HCT116 (cell line): ENCODE measurements around the gene TEX29. TPM values are rescaled to one million over a fixed set of nuclear protein-coding genes. Genes with fewer than 3 reads are reported as not detected.

Experiments used
- ATAC-seq: fragments of 200-7000 bp; cut with Tn5 transposase; 2 replicates; pipeline ENCODE4 v1.9.1; 2020; ENCODE audit warnings: mild to moderate bottlenecking, moderate library complexity
- BruUV-seq: library from RNA; stranded (reverse); fragments of 400-500 nt; replicated peaks from 2 replicates; lab custom pipeline; 2021; lab: Mats Ljungman, UMichigan
- CTCF ChIA-PET: fragments of 300-600 bp; sonication (Branson Sonifier 250); formaldehyde crosslinking; loops from one replicate; lab custom pipeline; 2021; ENCODE audit warnings: antibody characterized with exemption; lab: Charles Lee
- POLR2A ChIA-PET: fragments of 300-600, 350-600 bp; sonication (Branson Sonifier 250); formaldehyde crosslinking; loops from one replicate; lab custom pipeline; 2021; ENCODE audit warnings: antibody characterized with exemption; lab: Charles Lee
- RAD21 ChIA-PET, 2 experiments: fragments of 300-600 bp; sonication (Branson Sonifier 250); formaldehyde crosslinking; loops; one replicate each; lab custom pipeline; 2023; ENCODE audit warnings: low total read pairs in 2 of 2; ENCODE audit not compliant: uncharacterized antibody in 2 of 2, unreplicated experiment in 2 of 2, low non-redundant PET in 1 of 2; lab: Charles Lee
- DNase-seq: peaks from one replicate; pipeline ENCODE4 v3.0.0-alpha.2; 2010; ENCODE audit warnings: low read depth, low spot score
- H2AFZ ChIP-seq: fragments of 200-600 bp; shearing (Covaris generic), sonication (generic); 2 replicates; pipeline ENCODE4 v1.6.1; 2017; ENCODE audit warnings: low read depth, mixed run types, mixed read lengths, antibody characterized with exemption, low read length; ENCODE audit not compliant: poor library complexity, severe bottlenecking
- H3K27ac ChIP-seq: 2 replicates; pipeline ENCODE4 v1.5.1; 2012; ENCODE audit warnings: low read depth, low read length
- H3K27me3 ChIP-seq: fragments of 200-600 bp; sonication (generic); 2 replicates; pipeline ENCODE4 v1.6.1; 2016; ENCODE audit warnings: mixed run types, low read length, mixed read lengths; ENCODE audit not compliant: insufficient read depth
- H3K36me3 ChIP-seq, 2 experiments: fragments of 200-500 bp in 1 of 2; fragments of 200-600 bp in 1 of 2; sonication (Bioruptor generic) in 1 of 2; sonication (generic) in 1 of 2; 2 replicates each; pipeline versions ENCODE4 v1.5.1 to v1.6.1; 2014 to 2016; ENCODE audit warnings: low read length in 2 of 2, inconsistent platforms in 1 of 2, mixed read lengths in 1 of 2, mixed run types in 1 of 2; ENCODE audit not compliant: insufficient read depth in 2 of 2, control insufficient read depth in 1 of 2
- H3K4me1 ChIP-seq, 2 experiments: fragments of 200-600 bp in 1 of 2; sonication (generic) in 1 of 2; 2 replicates each; pipeline versions ENCODE4 v1.5.1 to v1.6.1; 2012 to 2017; ENCODE audit warnings: low read length in 2 of 2, inconsistent platforms in 1 of 2, mild to moderate bottlenecking in 1 of 2, mixed read lengths in 1 of 2, mixed run types in 1 of 2, moderate library complexity in 1 of 2; ENCODE audit not compliant: insufficient read depth in 2 of 2, control insufficient read depth in 1 of 2
- H3K4me2 ChIP-seq: fragments of 200-600 bp; sonication (generic); 2 replicates; pipeline ENCODE4 v1.6.1; 2017; ENCODE audit warnings: mixed run types, low read length, mixed read lengths
- H3K4me3 ChIP-seq, 2 experiments: fragments of 200-600 bp in 1 of 2; sonication (generic) in 1 of 2; replicated peaks in 1 of 2; 2 replicates each; pipeline ENCODE4 v1.5.1; 2011 to 2016; ENCODE audit warnings: low read length in 2 of 2, control low read depth in 1 of 2, low read depth in 1 of 2, mild to moderate bottlenecking in 1 of 2, mixed read lengths in 1 of 2, mixed run types in 1 of 2
- H3K79me2 ChIP-seq: fragments of 200-600 bp; sonication (generic); 2 replicates; pipeline ENCODE4 v1.6.1; 2017; ENCODE audit warnings: mild to moderate bottlenecking, mixed run types, low read length, moderate library complexity, mixed read lengths; ENCODE audit not compliant: insufficient read depth
- H3K9ac ChIP-seq: fragments of 200-600 bp; sonication (generic); 2 replicates; pipeline ENCODE4 v1.6.1; 2016; ENCODE audit warnings: low read length, mixed read lengths
- H3K9me2 ChIP-seq: fragments of 200-600 bp; sonication (generic), shearing (Covaris generic); 2 replicates; pipeline ENCODE4 v1.6.1; 2017; ENCODE audit warnings: mixed run types, mild to moderate bottlenecking, moderate library complexity; ENCODE audit not compliant: insufficient read depth
- H3K9me3 ChIP-seq, 2 experiments: fragments of 200-500 bp in 1 of 2; fragments of 200-600 bp in 1 of 2; sonication (Bioruptor generic) in 1 of 2; sonication (generic) in 1 of 2; 2 replicates each; pipeline ENCODE4 v1.6.1; 2014 to 2017; ENCODE audit warnings: low read length in 2 of 2, mixed read lengths in 2 of 2, inconsistent platforms in 1 of 2, low read depth in 1 of 2, mild to moderate bottlenecking in 1 of 2, mixed run types in 1 of 2, moderate library complexity in 1 of 2; ENCODE audit not compliant: control insufficient read depth in 1 of 2, insufficient read depth in 1 of 2
- H4K20me1 ChIP-seq: fragments of 200-600 bp; sonication (generic), shearing (Covaris generic); 2 replicates; pipeline ENCODE4 v1.6.1; 2017; ENCODE audit warnings: mixed run types, mild to moderate bottlenecking, moderate library complexity; ENCODE audit not compliant: insufficient read depth
- CEBPB ChIP-seq: IDR thresholded peaks from 2 replicates; pipeline ENCODE4 v1.6.1; 2012; ENCODE audit warnings: low read depth
- CTCF ChIP-seq, 3 experiments: fragments of 200-600 bp in 1 of 3; sonication (generic) in 1 of 3; IDR thresholded peaks in 2 of 3; conservative IDR thresholded peaks in 1 of 3; 2 replicates each; pipeline ENCODE4 v1.5.1; 2012 to 2017; ENCODE audit warnings: low read depth in 2 of 3, low read length in 2 of 3, antibody characterized with exemption in 1 of 3, borderline replicate concordance in 1 of 3, control low read depth in 1 of 3, mild to moderate bottlenecking in 1 of 3, mixed read lengths in 1 of 3, mixed run types in 1 of 3, moderate library complexity in 1 of 3; ENCODE audit not compliant: insufficient read depth in 1 of 3
- ELF1 ChIP-seq: IDR thresholded peaks from 2 replicates; pipeline ENCODE4 v1.6.1; 2012; ENCODE audit warnings: low read depth, borderline replicate concordance
- FOSL1 ChIP-seq: IDR thresholded peaks from 2 replicates; pipeline ENCODE4 v1.6.1; 2012; ENCODE audit warnings: low read depth
- REST ChIP-seq: IDR thresholded peaks from 2 replicates; pipeline ENCODE4 v1.6.1; 2012; ENCODE audit warnings: low read depth
- SP1 ChIP-seq: IDR thresholded peaks from 2 replicates; pipeline ENCODE4 v1.6.1; 2012; ENCODE audit warnings: low read depth
- SRF ChIP-seq: IDR thresholded peaks from 2 replicates; pipeline ENCODE4 v1.6.1; 2012; ENCODE audit warnings: low read depth
- TCF7L2 ChIP-seq: IDR thresholded peaks from 2 replicates; pipeline ENCODE4 v1.7.0; 2011; ENCODE audit warnings: borderline replicate concordance, inconsistent platforms; ENCODE audit not compliant: insufficient read depth, insufficient read length; ENCODE audit errors: extremely low read depth
- ZFX ChIP-seq: fragments of 450-650 bp; IDR thresholded peaks from 2 replicates; pipeline ENCODE4 v1.6.1; 2017
- ZNF274 ChIP-seq: fragments of 200-500 bp; sonication (Bioruptor generic); IDR thresholded peaks from 2 replicates; pipeline ENCODE4 v1.6.1; 2014; ENCODE audit warnings: mild to moderate bottlenecking, low read depth, low read length, inconsistent platforms
- intact Hi-C: fragments of 100-400 bp; cut with micrococcal nuclease; formaldehyde crosslinking; loops from 2 replicates; pipeline ENCODE4 v1.10.0; 2022
- total RNA-seq: library from RNA; stranded (reverse); gene quantifications from one replicate; pipeline ENCODE4 v1.2.1, GENCODE V29; 2021; ENCODE audit not compliant: unreplicated experiment
- TF ChIP-seq, protein P1 (sequence below): IDR thresholded peaks from 2 replicates; pipeline ENCODE4 v1.6.1; 2011; ENCODE audit warnings: mild to moderate bottlenecking, low read length, moderate library complexity; ENCODE audit not compliant: insufficient replicate concordance; ENCODE audit errors: extremely low read depth

The TEX29 gene
- total RNA-seq, 1 experiment from 2014 or later, result not detected

- TF ChIP-seq ZNF274 (no peak), FOSL1 (no peak), SP1 (no peak), ELF1 (no peak), ZFX (no peak), REST (no peak), SRF (no peak)
- TF ChIP-seq, all 23 proteins: peak for 0
Measured at GRCh38 chr13:111368091-111368490, 47.6 kb downstream of the TEX29 start (continued).

- CTCF ChIA-PET, result no interaction called here
- no peak for ATAC-seq
Measured at GRCh38 chr13:111370147-111370546, 49.7 kb downstream of the TEX29 start.

More at GRCh38 chr13:111370147-111370546, 49.7 kb downstream of the TEX29 start:
- H3K27ac ChIP-seq, result no peak overlapping the region
- H3K4me3 ChIP-seq, result no peak overlapping the region
- no peak overlapping the region for H3K9ac ChIP-seq
- no peak overlapping the region for H3K4me2 ChIP-seq
- TF ChIP-seq CEBPB (no peak), FOSL1 (no peak), CTCF (IDR thresholded peaks at IDR 0.05 in 2 of 3, conservative IDR thresholded peaks at IDR 0.05 in 1 of 3; ENCODE audit: borderline replicate concordance in 1 of 3, insufficient read depth in 1 of 3, low read depth in 2 of 3, low read length in 2 of 3) (no peak), REST (no peak), TCF7L2 (no peak)
- TF ChIP-seq, protein P1, sequence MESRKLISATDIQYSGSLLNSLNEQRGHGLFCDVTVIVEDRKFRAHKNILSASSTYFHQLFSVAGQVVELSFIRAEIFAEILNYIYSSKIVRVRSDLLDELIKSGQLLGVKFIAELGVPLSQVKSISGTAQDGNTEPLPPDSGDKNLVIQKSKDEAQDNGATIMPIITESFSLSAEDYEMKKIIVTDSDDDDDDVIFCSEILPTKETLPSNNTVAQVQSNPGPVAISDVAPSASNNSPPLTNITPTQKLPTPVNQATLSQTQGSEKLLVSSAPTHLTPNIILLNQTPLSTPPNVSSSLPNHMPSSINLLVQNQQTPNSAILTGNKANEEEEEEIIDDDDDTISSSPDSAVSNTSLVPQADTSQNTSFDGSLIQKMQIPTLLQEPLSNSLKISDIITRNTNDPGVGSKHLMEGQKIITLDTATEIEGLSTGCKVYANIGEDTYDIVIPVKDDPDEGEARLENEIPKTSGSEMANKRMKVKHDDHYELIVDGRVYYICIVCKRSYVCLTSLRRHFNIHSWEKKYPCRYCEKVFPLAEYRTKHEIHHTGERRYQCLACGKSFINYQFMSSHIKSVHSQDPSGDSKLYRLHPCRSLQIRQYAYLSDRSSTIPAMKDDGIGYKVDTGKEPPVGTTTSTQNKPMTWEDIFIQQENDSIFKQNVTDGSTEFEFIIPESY, result no peak
- no peak overlapping the region for H2AFZ ChIP-seq
- no peaks in the 10 kb centered on the region for H3K4me1 ChIP-seq
- H3K36me3 ChIP-seq, result no peaks in the 10 kb centered on the region
- peaks cover 8% of the 10 kb centered on the region; the same call in 1 of the 2 replicates for H3K27me3 ChIP-seq
- H3K79me2 ChIP-seq, result no peaks in the 10 kb centered on the region
- intact Hi-C loops, result no loop called here
- RAD21 ChIA-PET, result no interaction called here
- no peaks in the 10 kb centered on the region for H3K9me2 ChIP-seq
- no peaks in the 10 kb centered on the region for H3K9me3 ChIP-seq
- no peak for DNase-seq
- BruUV-seq, result no TSS peak
- no peaks in the 10 kb centered on the region for H4K20me1 ChIP-seq
- POLR2A ChIA-PET, result no interaction called here
